ENCODE measurements around the gene KRT77.
"Not testable (repeated sequence)": the region's sequence is repeated elsewhere in the genome, so short reads cannot be mapped to it uniquely, and the experiment has no call there.

The KRT77 gene

DNA sequence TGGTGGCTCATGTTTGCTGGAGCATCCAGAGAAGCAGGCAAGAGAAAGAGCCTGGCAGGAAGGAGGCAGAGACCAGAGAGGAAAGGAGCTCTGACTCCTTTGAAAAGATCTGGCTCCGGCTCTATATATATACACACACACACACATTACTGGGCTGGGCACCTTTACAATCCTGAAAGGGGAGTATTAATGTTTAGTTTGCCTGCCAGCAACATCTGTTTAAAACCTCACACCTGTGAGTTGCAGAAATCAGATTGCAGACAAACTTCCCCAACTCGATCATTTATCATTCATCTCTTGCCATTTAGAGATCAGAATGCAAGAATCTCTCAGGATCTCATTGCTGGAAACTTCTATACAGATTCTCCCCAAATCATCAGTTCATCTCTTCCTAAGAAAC is at the start of gene KRT77:
Gene KRT77, minus strand, starts transcription at position 101 of the 400 bp plus-strand sequence. Its CDS starts 90 bp downstream, at position 11.
- no peak for DNase-seq

DNA sequence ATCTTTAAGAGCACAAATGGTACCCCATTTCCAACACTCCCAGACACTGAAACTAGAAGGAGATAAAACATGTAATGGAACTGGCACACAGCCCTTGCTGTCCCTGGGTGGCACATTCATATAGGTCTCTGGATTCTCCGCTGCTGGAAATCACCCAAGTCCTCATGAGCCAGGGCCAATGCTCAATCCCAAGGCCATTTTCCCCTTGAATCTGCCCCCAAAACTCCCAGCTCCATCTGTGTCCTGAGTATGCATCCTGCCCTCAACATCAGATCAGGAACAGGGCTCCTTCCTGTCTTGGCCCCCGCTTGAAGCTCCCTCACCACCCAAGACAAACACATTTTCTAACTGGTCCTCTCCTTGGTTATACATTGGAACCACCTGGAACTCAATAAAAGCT is 49.2 kb upstream of the KRT77 start:
- DNase-seq, result no peak

DNA sequence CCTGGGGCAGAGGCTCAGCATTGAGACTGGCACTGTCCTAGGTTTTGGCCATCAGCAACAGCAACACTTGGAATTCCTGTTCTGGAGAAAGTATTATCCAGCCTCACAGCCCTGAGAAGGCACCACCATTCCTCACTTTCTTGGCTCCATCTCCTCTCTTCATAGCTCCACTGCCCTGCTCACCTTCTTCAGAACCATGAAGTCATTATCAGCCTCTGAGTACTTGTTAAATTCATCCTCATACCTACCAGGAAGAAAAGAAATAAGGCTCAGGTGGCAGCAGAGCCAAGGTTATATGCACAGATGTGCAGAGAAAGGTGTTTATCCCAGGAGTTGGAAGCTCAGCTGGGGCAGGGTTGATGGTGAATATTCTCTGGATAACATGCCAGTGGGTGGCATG is 48.5 kb upstream of the KRT77 start:
- no peak for DNase-seq

DNA sequence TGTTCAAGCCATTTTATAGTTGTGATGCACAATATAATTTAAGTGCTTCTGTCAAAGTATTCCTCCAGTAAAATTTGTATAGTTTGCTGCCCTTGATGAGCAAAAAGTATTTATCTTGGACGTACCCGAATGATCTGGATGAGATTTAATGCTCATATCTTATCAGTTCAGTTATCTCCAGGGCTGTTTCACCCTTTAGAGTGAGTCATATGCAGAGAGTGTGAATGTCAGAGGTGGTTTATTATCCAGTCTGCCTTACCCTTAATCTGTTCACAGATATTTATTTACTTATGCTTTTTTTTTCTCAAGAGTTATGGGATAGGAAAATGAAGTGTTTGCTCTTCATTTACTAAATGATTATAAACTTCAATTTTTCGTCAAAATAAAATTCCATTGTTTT is 47.2 kb upstream of the KRT77 start:
- not testable (repeated sequence) for DNase-seq

DNA sequence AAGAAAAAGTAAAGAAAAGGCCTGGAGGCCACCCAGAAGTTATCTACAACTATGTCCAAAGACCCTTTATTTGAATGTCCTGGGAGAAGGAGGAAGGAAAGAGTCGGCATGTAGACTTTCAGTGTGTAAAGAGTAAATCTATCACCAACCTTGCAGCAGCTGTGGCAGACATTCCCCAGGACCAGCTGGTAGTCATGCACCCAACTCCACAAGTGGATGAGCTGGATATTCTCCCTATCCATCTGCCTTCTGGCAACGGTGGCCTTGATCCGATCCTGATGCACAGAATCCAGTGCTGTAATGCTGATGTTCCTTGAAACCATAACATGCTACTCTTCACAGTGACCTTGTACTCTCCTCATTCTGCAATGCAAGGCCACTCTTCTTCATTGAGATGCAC is 46.5 kb upstream of the KRT77 start:
- no peak for DNase-seq

DNA sequence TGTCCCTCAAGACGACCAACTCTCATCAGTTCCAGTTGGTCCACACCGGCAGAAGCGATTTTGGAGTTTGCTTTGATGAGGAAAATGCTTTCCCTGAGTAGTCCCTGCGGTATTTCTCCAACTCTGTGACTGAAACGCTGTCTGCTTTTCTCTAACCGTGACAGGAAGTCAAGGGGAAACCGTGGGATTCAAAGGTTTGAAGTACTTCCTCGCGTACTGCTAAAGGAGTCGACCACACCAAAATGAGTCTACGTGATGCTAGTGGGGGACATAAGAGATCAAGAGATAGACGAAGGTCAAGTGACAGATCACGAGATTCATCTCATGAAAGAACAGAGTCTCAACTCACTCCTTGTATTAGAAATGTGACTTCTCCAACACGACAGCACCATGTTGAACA is 45.3 kb upstream of the KRT77 start:
- no peak for DNase-seq

DNA sequence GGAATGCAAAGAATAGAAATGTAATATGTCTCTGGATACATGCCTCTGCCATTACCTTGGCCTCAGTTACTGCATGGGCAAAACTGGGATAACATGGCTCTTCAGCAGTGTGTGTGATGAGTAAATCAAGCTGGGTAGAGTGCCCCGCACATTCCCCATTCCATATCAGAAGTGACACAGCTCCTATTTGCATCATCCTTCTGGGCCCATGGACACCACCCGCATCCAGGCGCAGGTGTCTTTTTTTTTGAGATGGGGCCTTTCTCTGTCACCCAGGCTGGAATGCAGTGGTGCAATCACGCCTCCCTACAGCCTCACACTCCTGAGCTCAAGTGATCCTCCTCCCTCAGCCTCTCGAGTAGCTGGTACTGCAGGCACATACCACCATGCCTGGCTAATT is 42.2 kb upstream of the KRT77 start:
- DNase-seq, result no peak

DNA sequence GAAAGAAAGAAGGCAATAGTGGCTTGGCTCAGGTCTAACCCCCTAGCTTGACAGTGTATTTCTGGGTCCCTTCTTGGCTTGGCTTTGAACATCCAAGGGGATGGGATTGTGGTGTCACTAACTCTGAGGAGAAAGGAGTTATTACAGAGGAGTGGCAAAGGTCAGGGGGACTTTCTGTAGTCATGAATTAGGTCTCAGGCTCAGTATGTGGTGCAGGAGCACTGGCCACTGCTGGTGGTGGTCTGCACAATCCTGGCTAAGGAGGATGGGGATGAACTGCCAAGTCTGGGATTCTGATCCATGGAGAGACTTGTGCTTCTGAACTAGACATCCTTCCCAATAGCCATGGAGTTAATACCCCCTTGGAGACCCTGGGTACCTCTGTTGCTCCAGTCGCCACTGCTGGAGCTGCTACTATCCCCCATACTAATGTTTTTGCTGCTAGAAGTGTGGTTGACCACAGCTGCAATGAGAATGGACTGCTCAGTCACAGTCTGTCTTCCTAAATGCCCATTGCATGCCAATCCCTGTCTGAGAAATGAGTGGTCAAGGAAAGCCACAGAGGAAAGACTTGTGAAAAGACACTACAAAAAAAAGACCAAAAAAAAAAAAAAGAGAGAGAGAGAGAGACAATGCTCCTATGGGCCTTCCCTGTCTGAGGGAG is 41.3 kb upstream of the KRT77 start:
- DNase-seq, result no peak

DNA sequence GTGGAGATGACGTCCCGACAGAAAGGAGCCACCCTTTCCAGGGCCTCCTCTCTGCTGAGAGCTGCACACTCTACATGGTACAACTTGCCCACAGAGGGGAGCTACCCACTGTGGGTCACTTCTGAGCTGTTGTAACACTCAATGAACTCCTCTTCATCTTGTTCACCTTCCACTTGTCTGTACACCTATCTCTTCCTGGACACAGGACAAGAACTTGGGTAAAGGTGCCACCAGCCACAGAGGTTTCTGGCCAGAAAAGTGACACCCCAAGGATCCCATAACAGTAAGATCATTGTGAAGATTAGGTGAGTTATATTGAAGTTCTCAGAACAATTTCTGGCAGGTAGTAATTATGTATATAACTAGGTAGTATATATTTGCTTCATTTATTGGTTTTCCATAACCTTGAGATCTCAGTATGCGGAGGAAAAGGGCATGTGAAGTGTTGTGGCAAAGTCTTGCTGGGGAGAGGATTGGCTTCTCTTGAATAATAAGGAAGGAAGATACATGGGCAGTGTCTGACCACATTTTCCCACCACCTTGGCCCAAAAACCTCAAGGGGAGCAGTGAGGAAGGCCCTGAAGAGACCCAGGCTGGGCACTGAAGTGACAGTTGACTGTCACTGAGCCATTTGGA is 39.6 kb upstream of the KRT77 start:
- no peak for DNase-seq

DNA sequence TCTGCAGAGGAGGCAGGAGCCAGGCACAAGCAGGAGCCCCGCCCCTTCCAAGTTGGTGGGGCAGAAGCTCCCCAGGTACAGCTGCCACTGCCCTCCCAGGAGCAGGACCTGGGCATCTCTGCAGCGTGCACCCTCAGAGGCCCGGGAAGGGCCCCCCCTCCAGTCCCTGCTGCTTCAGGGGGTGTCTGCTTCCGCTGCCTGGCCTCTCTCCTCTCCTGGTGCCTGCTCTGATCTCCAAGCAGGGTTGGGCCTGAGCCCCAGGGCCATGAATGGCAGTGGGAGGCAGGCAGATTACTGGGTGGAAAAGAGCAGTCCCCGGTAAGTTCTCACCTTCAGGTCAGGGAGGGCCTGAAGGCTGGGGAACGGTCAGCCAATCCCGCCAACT is 38.9 kb upstream of the KRT77 start:
- DNase-seq, result no peak

DNA sequence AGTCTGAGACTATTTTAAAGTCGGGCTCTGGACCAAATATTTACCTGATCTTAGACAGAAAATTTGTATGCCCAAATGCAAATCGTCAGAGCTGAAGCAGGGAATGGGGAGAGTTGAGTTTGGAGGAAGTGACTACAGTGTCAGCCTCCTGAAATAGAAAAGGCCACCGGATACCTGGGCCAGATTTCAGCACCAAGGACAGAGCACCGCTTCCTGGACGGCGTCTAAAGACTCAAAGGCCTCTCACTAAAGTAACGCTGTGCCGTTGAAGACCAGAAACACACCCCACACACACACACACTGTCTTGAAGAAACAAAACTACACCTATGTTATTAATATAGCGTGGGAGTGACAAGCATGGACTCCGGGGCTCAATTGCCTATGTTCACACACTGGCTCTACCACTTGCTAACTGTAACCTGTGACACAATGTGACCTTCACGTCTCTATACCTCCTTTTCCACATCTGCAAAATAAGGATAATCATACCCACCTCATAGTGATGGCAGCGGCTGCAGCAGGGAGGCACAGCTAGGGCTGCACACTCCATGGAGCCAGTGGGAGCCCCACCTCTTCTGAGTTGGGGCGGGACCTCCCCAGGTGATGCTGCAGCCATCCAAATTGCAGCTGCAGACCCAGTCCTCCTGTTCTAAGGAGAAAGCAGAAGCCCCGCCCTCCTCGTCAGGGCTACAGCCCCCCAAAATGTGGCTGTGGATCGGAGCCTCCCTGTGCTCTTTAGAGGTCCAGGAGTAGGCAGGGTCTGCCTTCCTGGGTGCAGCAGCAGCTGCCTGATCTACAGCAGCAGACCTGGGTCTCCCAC is 38.3 kb upstream of the KRT77 start:
- DNase-seq, result no peak

DNA sequence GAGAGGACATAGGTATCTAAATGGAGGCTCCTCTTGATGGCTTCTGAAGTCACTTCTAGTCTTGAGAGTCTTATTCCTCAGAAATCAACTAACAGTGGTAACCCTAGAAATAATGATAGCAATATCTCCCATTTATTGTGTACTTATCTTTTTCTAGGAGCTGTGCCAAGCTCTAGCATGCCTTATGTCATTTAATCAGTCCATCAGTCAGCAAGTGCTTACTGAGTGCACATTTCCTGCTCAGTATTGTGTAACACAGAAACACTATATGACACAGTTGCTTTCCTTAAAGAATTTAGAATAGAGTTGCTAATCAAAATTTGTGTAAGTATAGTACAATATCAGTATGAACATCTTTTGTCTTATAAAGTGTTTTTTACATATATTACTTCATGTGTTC is 37.3 kb upstream of the KRT77 start:
- DNase-seq, result peak; percentile 1

DNA sequence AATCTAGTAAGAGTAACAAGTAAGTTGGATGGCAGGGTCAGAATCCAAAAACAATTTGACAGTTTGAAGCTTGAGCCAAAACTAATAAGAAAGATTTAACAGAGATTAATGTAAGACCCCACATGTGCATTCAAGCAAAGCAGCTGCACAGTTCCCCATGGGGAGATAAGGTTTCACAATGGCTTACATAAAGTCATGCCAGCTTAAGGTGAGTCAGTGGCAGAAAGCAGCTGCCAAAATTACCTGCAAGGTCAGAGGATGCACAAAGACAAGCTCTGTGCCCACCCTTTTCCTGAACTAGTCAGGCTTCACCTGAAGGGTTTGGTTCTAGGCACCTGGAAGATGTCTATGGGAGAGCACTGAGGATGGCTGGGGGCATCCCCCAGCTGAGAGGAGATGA is 36.6 kb upstream of the KRT77 start:
- DNase-seq, result no peak

DNA sequence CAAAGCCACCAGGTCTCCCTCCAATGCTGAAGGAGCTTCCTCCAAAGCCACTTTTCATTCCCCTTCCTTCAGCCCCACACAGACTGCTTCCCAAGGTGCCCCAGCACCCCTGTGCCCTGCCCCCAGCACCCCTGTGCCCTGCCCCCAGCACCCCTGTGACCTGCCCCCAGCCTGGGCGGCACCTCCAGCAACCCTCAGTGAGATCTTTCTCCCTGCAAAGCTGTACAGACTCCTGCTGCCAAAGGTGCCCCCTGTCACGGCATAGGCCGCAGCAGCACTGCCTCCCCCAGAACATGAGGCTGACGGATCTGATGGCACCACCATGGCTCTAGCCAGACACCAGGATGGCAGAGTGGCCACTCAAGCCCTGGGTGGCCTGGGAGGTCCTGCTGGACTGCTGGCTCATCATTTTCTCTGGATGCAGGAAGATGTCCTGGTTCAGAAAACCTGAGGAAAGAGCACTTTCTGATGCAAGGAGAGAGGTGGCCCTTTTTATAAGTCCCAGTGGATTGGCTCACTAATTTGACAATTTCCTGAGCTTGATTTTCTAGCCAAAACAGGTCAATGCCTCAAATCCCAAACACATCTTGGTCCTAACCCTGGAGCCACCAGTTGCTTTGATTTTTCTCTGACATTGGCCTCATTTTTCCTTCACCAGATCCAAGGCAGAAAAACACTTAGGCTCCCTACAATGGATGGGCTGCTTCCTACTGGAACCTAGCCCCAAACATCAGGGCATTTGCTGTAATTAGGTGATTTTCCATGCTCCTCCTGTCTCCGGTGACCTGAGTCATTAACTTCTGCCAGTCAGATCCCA is 32.7 kb upstream of the KRT77 start:
- DNase-seq, result no peak

DNA sequence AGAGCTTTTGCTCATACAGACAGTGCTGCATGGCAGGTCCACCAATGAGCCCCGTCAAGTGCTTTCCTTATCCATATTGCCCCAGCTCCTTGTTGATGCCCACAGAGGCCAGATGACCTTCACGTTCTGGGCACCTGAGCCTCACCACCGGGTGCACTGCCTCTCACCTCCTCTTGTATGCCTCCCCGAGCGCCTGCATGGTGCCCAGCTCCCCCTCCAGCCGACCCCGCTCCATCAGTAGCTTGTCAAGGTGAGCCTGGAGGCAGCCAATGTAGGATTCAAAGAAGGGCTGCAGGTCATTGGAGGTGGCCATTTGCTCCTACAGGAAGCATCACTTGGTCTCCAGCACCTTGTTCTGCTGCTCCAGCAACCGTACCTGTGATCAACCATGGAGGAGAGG is 31.8 kb upstream of the KRT77 start:
- no peak for DNase-seq

DNA sequence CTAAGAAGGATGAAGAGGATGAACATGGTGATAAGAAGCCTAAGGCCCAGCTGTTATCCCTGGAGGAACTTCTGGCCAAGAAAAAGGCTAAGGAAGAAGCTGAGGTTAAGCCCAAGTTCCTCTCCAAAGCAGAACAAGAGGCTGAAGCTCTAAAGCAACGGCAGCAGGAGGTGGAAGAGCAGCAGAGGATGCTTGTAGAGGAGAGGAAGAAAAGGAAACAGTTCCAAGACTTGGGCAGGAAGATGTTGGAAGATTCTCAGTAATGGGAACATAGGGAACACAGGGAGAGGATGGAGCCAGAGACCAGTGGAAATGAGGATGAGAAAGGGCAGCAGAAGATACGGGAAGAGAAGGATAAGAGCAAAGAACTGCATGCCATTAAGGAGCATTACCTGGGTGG is 27.5 kb upstream of the KRT77 start:
- DNase-seq, result no peak

DNA sequence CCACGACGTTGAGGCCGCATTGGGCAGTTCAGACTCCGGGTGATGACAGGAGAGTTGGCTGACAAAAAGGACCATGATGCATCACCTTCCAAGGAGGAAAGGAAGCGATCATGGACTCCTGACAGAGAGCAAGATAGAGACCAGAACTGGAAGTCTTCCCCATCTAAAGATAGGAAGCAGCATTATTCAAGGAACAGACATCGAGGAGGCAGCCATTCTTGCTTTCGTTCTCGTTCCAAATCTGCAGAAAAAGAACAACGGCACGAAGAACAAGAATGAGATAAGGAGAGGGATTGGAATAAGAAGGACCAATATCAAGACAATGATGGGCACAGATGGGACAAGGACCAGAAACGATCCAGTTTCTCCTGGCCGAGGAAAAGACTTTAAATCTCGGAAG is 27.1 kb upstream of the KRT77 start:
- DNase-seq, result no peak

DNA sequence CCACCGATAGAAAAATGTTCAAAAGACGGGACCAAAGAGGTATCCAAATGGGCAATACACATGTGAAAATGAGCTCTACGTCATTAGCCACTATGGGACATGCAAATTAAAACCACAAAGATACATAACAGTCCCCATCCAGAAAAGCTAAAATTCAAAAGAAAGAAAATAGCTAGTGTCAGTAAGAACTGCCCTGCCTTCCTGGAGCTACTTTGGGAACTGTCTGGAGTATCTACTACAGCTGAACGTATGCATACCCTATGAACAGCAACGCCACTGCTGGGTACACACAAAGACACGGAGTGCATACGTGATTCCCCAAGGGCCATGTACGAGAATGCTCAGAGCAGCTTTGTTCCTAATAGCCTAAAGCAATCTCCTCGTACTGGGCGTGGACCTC is 25.8 kb upstream of the KRT77 start:
- DNase-seq, result no peak

DNA sequence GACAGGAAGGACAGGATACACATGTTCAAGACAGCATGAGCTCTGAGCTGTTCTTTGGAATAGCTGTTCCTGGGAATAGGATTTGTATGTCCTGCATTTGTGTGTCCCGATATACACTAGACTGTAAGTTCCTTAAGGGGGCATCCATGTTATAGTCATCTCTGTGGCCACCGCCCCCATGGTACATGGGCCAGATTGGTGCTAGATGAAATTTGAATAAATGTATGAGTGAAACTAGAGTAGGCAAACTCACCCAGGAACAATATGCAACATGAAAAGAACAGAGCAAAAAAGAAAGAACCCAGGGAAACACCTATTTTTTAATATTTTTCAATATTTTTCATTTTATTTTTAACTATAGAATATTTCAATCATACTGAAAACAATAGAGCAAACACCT is 25.1 kb upstream of the KRT77 start:
- no peak for DNase-seq

DNA sequence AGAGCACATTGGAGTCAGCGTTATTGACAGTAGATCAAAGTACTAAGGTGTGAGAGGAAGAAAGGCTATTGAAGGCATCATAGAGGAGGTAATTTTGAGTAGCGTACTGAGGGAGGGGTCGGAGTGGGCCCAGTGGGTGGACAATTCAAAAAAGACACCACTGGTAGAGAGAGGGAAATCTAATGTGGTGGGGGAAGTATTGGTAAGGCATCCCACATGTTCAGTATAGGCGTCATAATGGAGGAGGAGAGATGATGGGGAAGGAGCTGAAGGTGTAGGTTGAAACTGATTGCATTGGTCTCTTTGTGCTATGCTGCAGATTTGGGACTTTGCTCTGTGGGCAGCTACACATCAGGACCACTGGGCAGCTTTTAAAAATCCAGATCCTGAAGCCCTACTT is 23.7 kb upstream of the KRT77 start:
- no peak for DNase-seq

DNA sequence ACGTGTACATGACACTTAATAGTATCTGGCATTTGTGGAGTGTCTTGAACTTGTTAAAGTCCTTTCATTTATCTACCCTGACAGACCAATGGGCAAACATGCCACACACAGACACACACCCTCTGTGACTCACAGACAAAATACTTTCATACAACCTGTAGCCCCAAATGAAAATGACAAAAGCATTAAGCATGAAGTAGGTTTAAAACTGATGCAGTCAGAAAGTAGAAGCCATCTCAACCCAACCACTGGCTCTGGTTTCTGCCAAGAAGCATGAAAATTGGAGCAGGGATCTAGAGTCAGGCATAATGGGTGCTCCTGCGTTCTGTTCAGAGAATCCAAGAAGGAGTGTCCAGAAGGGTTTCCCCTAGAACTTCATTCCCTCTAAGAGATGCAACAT is 23.1 kb upstream of the KRT77 start:
- no peak for DNase-seq

DNA sequence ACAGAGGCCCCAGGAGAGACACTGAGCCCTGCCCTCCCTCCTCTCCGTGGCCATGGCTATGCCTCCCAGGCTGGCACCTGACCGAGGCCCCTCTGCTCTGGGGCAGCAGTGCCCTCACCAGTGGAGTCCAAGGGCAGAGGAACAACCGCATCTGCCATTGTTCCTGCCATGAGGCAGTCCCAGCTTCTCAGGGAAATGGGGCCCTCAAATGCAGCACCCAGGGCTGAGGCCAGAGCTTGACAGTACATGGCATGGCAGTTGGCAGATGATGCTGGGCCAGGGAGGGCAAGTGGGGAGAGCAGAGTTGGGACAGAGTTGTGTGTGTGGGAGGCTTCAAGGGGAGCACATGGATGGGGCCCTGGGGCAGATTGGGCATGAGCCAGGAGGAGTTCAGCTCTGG is 21.1 kb upstream of the KRT77 start:
- DNase-seq, result no peak

DNA sequence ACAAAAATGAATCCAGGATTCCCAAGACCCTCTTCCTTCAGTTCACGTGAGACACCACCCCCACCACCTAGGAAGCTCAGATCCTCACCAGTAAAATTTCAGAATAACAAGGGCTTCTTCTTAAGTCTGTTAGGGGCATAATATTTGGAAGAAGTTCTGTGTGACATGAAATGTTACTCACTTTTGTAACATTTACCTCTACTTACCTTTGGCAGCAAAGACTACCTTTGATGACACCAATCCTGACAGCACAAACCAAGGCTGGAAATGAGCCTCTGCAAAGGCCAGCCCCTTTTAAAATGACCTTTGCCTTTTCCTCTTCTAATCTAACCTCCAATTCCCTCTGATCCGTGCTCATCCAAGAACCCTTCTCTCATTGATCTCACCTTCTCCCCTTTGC is 19.4 kb upstream of the KRT77 start:
- DNase-seq, result no peak
